NT2/D1 (cell line): Measurements from ENCODE around the gene MICALL2.

Experiments
- SUZ12 ChIP-seq: IDR thresholded peaks from 2 replicates; pipeline ENCODE4 v1.6.1; 2011; ENCODE audit not compliant: insufficient read length, insufficient read depth; ENCODE audit errors: extremely low read depth
- YY1 ChIP-seq: IDR thresholded peaks from 2 replicates; pipeline ENCODE4 v1.6.1; 2011; ENCODE audit not compliant: insufficient read length, insufficient read depth
- ZNF274 ChIP-seq: IDR thresholded peaks from 2 replicates; pipeline ENCODE4 v1.6.1; 2011; ENCODE audit warnings: mild to moderate bottlenecking, low read depth, low read length

GRCh38 chr7:1440620-1441019 is 18.6 kb downstream of the MICALL2 start:
- TF ChIP-seq YY1 (no peak), SUZ12 (no peak), ZNF274 (no peak)
